NCI-H187 treated with DMSO at 0.1 percent for 48 hours (cell line): ENCODE results near the gene IFT80.
"Not testable (repeated sequence)": the region's sequence is repeated elsewhere in the genome, so short reads cannot be mapped to it uniquely, and the experiment has no call there.

ENCODE experiments used
- DNase-seq: peaks from one replicate; lab custom pipeline; 2025; lab: John Stamatoyannopoulos, UW

Gene IFT80

GRCh38 chr3:160260587-160261270 lies 138.3 kb downstream of the IFT80 start:
- no peak for DNase-seq

GRCh38 chr3:160259589-160259988 lies 139.4 kb downstream of the IFT80 start:
- DNase-seq = no peak

- no peak for DNase-seq
Measured at GRCh38 chr3:160257606-160258005, 141.4 kb downstream of the IFT80 start.

- no peak for DNase-seq
Measured at GRCh38 chr3:160253298-160253697, 145.7 kb downstream of the IFT80 start.

- DNase-seq = no peak
Measured at GRCh38 chr3:160247766-160248165, 151.3 kb downstream of the IFT80 start.

- no peak for DNase-seq
Measured at GRCh38 chr3:160245261-160245800, 153.7 kb downstream of the IFT80 start.

- DNase-seq = not testable (repeated sequence)
Measured at GRCh38 chr3:160240719-160241118, 158.3 kb downstream of the IFT80 start.

- DNase-seq = no peak
Measured at GRCh38 chr3:160232014-160232413, 167.0 kb downstream of the IFT80 start.

- DNase-seq = no peak
Measured at GRCh38 chr3:160227419-160227818, 171.6 kb downstream of the IFT80 start.

- no peak for DNase-seq
Measured at GRCh38 chr3:160226026-160226907, 172.8 kb downstream of the IFT80 start.

- DNase-seq = no peak
Measured at GRCh38 chr3:160225176-160226025, 173.6 kb downstream of the IFT80 start, which contains the start of gene C3orf80. Gene C3orf80 (plus strand): TSS chr3:160225422. CDS start chr3:160225636, 214 bp downstream.

- no peak for DNase-seq
Measured at GRCh38 chr3:160224811-160225175, 174.2 kb downstream of the IFT80 start.

- DNase-seq = no peak
Measured at GRCh38 chr3:160224256-160224655, 174.8 kb downstream of the IFT80 start.

- no peak for DNase-seq
Measured at GRCh38 chr3:160221019-160221418, 178.0 kb downstream of the IFT80 start.

- DNase-seq = no peak
Measured at GRCh38 chr3:160220038-160220437, 179.0 kb downstream of the IFT80 start.

- DNase-seq = no peak
Measured at GRCh38 chr3:160218136-160218535, 180.9 kb downstream of the IFT80 start.

- no peak for DNase-seq
Measured at GRCh38 chr3:160217675-160218074, 181.3 kb downstream of the IFT80 start.

- no peak for DNase-seq
Measured at GRCh38 chr3:160213191-160213590, 185.8 kb downstream of the IFT80 start.

- no peak for DNase-seq
Measured at GRCh38 chr3:160210799-160211221, 188.2 kb downstream of the IFT80 start.

- no peak for DNase-seq
Measured at GRCh38 chr3:160210341-160210740, 188.7 kb downstream of the IFT80 start.
